Endothelial cell (in vitro differentiated cells): ENCODE data around the gene RAB6A. TPM values are rescaled to one million over a fixed set of nuclear protein-coding genes. Genes with fewer than 3 reads are reported as not detected.

Experiments
- DNase-seq: peaks from one replicate; pipeline ENCODE4 v3.0.0; 2021; ENCODE audit warnings: low spot score
- H3K27ac Mint-ChIP-seq: one replicate; pipeline ENCODE4 v1.8.0; 2021; ENCODE audit warnings: mixed read lengths, inconsistent platforms; ENCODE audit not compliant: unreplicated experiment
- H3K27me3 Mint-ChIP-seq: one replicate; pipeline ENCODE4 v1.8.0; 2021; ENCODE audit warnings: mild to moderate bottlenecking, moderate library complexity, mixed read lengths, inconsistent platforms; ENCODE audit not compliant: unreplicated experiment
- H3K36me3 Mint-ChIP-seq: one replicate; pipeline ENCODE4 v1.8.0; 2021; ENCODE audit warnings: mild to moderate bottlenecking, low read depth, mixed read lengths, inconsistent platforms; ENCODE audit not compliant: unreplicated experiment
- H3K4me1 Mint-ChIP-seq: one replicate; pipeline ENCODE4 v1.8.0; 2021; ENCODE audit warnings: mild to moderate bottlenecking, mixed read lengths, inconsistent platforms; ENCODE audit not compliant: unreplicated experiment
- H3K4me3 Mint-ChIP-seq: one replicate; pipeline ENCODE4 v1.8.0; 2021; ENCODE audit warnings: mild to moderate bottlenecking, mixed read lengths, inconsistent platforms; ENCODE audit not compliant: unreplicated experiment
- H3K9me3 Mint-ChIP-seq: one replicate; pipeline ENCODE4 v1.8.0; 2021; ENCODE audit warnings: mixed read lengths, inconsistent platforms; ENCODE audit not compliant: unreplicated experiment
- total RNA-seq: library from RNA; stranded (reverse); fragmentation: NEBNext Ultra II Directional; extraction: Animal tissue kit (Norgen Biotek cat#: 25700); gene quantifications from one replicate; pipeline ENCODE4 v1.2.1, GENCODE V29; 2021; ENCODE audit not compliant: unreplicated experiment
- TF ChIP-seq, protein P1 (sequence below): fragments of 200-600 bp; sonication (generic); IDR thresholded peaks from one replicate; pipeline ENCODE4 v1.5.0; 2021; ENCODE audit warnings: antibody characterized with exemption; ENCODE audit not compliant: unreplicated experiment

RAB6A gene
- total RNA-seq, 1 donor from 2014 or later = 125 TPM

DNA sequence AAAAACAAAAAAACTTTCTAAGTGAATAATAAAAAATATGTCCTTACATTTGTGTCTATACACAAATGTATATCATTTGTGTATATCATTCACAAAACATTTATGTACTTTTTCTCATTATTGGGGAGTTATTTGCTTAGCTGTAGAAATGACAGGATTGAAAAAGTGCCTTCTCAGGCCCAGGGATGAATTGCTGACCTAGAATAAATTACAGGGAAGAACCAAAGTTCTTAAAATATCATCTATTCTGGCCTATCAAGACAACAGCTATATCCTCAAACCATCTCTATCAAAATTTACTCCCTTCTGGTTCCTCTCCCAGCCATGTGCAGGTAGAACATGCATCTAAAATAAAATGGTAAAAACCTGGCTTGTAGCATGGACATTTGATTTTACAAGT, 1.9 kb upstream of the RAB6A start:
- Mint-ChIP-seq H3K27ac (no peak overlapping the region), H3K9me3 (no peaks in the 10 kb centered on the region), H3K36me3 (peaks cover 5% of the 10 kb centered on the region), H3K4me3 (no peak overlapping the region), H3K4me1 (peaks cover 14% of the 10 kb centered on the region), H3K27me3 (peaks cover 5% of the 10 kb centered on the region)
- no peak for DNase-seq
- TF ChIP-seq, protein P1, sequence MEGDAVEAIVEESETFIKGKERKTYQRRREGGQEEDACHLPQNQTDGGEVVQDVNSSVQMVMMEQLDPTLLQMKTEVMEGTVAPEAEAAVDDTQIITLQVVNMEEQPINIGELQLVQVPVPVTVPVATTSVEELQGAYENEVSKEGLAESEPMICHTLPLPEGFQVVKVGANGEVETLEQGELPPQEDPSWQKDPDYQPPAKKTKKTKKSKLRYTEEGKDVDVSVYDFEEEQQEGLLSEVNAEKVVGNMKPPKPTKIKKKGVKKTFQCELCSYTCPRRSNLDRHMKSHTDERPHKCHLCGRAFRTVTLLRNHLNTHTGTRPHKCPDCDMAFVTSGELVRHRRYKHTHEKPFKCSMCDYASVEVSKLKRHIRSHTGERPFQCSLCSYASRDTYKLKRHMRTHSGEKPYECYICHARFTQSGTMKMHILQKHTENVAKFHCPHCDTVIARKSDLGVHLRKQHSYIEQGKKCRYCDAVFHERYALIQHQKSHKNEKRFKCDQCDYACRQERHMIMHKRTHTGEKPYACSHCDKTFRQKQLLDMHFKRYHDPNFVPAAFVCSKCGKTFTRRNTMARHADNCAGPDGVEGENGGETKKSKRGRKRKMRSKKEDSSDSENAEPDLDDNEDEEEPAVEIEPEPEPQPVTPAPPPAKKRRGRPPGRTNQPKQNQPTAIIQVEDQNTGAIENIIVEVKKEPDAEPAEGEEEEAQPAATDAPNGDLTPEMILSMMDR = no peak

DNA sequence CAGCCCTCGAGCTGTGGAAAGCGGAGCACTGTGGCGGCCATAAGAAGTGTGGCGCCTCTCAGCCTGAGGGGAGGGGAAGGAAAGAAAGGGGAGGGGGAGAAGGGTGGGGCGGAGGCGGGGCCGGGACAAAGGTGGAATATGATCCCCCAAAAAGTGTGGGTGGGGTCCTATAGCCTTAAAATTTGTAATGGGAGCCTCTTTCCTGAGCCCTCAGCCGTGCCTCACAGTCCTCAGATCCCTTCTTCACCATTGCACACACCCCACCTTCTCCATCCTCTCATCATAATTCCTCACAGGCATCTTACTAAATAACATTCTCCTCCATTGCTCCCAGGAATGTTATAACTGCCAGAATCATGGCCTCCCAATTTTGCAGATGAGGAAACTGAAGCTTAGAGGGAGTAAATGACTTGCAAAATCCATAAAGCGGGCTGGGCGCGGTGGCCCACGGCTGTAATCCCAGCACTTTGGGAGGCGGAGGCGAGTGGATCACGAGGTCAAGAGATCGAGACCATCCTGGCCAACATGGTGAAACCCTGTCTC, 600 bp upstream of the RAB6A start:
- peaks cover 16% of the 10 kb centered on the region for H3K4me1 Mint-ChIP-seq
- peaks cover 5% of the 10 kb centered on the region for H3K36me3 Mint-ChIP-seq
- H3K4me3 Mint-ChIP-seq = peak overlapping the region; percentile 89
- TF ChIP-seq, protein P1 = no peak
- H3K9me3 Mint-ChIP-seq = no peaks in the 10 kb centered on the region
- DNase-seq = no peak
- H3K27ac Mint-ChIP-seq = peak overlapping the region; percentile 80
- peaks cover 2% of the 10 kb centered on the region for H3K27me3 Mint-ChIP-seq

DNA sequence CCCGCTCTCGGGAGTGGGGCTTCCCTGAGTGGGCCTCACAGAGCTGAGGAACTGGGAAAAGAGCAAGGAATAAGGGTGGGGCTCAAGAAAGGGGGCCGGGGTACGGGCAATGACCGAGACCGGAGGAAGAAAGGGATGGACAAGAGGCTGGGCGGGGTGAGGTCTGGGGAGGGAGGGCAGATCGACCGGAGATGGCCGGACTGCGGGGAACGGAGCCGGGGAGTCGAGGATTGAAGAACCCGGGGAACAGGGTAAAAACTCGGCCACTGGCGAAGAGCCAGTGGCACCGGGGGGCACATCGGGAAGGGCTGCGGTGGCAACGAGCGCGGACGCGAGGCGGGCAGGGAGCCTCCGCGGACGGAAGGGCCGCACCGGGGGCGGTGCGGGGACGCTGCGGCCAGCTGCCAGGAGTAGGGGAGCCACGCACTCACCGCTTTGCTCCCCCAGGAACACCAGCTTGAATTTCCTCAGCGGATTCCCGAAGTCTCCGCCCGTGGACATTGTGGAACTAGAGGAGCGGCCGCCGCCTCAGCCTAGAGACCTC, 667 bp downstream of the RAB6A start:
- Mint-ChIP-seq H3K9me3 (no peaks in the 10 kb centered on the region), H3K27me3 (peaks cover 2% of the 10 kb centered on the region)

DNA sequence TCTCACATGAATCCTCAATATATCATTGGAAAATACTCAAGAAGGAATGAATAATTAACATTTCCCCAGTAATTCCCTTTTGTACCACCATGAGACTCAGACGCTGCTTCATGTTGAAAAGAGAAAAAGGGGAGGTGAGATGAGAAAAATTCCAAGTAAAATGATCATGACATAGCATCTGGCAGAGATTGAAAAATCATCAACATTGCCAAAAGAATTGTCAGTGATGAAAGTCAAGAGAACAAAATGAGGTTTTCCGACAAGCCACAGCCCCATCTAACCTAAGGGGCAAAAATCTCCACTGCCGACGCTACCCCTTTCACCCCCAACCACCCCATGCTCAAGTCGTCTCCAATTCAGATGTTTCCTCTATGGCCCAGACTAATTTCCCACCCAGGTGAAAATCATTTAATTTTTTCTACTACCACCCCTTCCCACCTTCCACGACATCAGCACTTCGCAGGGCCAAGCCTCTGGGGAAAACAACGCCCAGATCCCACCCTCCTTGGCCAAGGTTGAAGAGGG, 1.2 kb downstream of the RAB6A start:
- no peaks in the 10 kb centered on the region for H3K9me3 Mint-ChIP-seq
- H3K36me3 Mint-ChIP-seq = peaks cover 5% of the 10 kb centered on the region
- TF ChIP-seq, protein P1 = no peak
- DNase-seq = no peak
- H3K4me1 Mint-ChIP-seq = peaks cover 20% of the 10 kb centered on the region
- peak overlapping the region; percentile 100 for H3K4me3 Mint-ChIP-seq
- peaks cover 2% of the 10 kb centered on the region for H3K27me3 Mint-ChIP-seq
- H3K27ac Mint-ChIP-seq = peak overlapping the region; percentile 94

More for the DNA sequence above, 667 bp downstream of the RAB6A start:
- Mint-ChIP-seq H3K4me3 (peak overlapping the region; percentile 100), H3K36me3 (peaks cover 5% of the 10 kb centered on the region), H3K27ac (peak overlapping the region; percentile 94), H3K4me1 (peaks cover 20% of the 10 kb centered on the region)
- DNase-seq = peak; percentile 36
- TF ChIP-seq, protein P1 = no peak

DNA sequence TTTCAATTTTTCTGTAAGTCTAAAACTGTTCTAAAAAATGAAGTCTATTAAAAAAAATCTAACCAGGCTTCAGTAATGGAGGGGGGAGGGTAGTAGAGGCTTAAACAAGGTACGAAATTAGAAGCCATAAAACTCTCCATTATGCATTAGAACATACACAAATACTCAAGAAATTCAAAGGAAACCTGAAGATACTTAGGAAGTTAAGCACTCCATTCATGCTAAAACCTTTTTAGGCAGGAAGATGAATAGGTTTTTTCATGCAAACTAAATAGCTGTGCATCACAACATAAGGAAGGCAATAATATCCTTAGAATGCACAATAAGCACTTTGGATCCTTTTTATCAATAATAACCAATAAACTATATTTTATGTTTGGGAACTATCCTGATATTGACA, 2.4 kb downstream of the RAB6A start:
- Mint-ChIP-seq H3K27ac (no peak overlapping the region), H3K27me3 (peaks cover 2% of the 10 kb centered on the region), H3K9me3 (no peaks in the 10 kb centered on the region), H3K4me1 (peaks cover 20% of the 10 kb centered on the region), H3K36me3 (peaks cover 9% of the 10 kb centered on the region), H3K4me3 (peak overlapping the region; percentile 86)
- TF ChIP-seq, protein P1 = no peak
- DNase-seq = no peak
